Measurements from ENCODE around the gene CDC14B.

CDC14B gene

DNA sequence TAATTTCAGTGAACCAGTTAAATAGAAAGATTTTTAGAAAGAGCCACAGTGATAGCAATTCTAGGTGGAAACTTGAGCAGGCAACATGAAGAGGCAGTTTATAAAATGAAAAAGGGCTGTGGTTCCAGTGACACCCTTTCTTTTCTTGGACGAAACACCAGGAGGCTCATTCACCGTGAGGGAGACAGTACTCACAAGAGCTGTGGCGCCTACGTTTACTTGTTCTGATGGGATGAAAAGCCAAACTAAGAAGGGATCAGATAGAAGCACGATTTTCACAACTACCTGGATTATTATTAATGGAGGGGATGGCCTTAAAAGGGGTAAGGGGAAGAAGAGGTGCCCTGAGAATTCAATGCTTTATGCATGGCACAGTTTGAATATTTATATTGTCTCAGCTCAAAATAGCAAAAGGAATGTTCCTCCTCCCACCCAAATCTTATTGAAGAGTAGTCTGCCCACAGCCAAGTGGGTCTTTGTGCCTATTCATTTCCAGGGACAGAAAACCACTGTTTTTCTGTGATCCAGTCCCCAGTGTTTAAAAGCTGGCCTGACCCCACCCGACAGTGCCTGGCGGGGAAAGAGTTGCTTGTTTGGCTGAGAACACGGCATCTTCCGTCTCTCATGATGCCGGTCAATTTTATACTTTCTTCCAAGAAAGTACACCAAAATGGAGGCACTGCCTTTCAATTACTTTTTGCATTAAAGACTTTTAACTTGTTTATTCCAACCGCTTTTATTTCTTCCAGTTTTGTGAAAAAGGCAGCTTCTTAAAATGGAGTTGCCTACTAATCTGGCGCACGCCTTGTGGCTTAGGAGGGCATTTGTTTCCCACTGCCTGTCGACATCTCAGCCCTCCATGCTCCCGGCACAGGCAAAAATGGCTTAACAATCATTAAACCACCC is 117.8 kb downstream of the CDC14B start:
- DNase-seq (ENCODE audit: low read depth) = no peak

DNA sequence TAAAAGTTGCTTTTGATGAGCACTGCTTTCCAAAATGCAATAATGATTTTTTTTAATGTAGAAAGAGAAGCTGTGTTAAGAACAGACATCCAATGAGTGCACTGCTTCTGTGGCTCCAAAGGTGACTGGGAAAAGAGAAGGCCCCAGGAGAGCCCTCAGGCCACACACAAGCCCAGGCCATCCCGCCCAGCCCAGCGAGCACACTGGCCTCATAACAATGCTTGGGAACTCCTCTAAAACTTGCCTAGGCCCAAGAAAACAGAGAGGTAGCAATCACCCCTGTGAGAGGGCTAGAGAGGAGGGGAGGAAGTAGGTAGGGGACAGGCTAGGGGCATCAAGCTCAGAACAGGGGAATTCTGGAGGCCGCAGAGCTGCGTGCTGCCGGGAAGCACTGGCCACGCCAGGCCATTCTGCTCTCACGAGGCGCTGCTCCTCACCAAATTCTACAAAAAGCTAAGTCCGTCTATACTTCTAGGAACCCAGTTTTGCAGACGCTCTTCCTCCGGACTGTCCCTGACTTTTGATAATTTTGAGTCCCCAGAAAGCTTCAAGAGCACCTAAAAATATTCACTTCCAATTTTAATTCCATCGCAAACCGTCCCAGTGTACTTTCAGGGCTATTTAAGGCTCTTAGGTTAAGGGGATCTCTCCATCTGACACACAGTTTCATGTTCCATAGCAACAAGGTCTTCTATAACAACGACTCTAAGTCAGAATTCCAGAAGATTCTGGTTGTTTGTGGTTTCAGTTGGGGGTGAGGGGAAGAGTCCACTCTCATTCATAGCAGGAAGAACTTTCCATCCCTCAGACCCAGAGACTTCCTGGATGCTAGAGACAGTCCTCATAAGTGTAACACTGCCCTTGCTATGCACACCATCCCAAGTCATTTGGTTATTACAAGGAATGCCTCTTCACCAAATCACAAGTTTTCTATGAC is 118.7 kb downstream of the CDC14B start:
- DNase-seq (ENCODE audit: low read depth) = no peak

GRCh38 chr9:96499257-96499656 is 120.4 kb downstream of the CDC14B start:
- DNase-seq (ENCODE audit: low read depth) = no peak

DNA sequence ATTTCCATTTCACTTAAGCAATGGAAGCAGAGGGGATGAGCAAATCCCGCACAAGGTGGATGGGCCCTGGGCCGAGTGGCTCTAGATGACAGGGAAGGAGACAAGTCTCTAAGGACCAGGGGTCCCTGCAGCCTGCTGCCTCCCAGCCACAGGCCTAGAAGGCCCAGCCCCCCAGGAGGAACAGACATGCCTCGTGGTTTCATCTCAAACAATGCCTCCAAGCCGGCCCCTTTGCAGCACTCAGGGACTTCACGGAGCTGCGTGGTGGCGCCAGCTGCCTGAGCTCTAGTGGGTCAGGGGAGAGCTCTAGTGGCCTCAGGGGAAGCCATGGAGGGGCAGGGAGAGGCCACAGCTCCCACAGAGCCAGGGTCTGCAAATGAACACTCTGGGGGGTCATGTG is 120.8 kb downstream of the CDC14B start:
- DNase-seq (ENCODE audit: low read depth) = no peak

GRCh38 chr9:96497117-96497399 is 122.6 kb downstream of the CDC14B start:
- no peak for DNase-seq (ENCODE audit: low read depth)

- no peak for DNase-seq (ENCODE audit: low read depth)
Measured at GRCh38 chr9:96496368-96497116, 123.1 kb downstream of the CDC14B start.

GRCh38 chr9:96495341-96495740 is 124.3 kb downstream of the CDC14B start:
- DNase-seq (ENCODE audit: low read depth) = no peak

DNA sequence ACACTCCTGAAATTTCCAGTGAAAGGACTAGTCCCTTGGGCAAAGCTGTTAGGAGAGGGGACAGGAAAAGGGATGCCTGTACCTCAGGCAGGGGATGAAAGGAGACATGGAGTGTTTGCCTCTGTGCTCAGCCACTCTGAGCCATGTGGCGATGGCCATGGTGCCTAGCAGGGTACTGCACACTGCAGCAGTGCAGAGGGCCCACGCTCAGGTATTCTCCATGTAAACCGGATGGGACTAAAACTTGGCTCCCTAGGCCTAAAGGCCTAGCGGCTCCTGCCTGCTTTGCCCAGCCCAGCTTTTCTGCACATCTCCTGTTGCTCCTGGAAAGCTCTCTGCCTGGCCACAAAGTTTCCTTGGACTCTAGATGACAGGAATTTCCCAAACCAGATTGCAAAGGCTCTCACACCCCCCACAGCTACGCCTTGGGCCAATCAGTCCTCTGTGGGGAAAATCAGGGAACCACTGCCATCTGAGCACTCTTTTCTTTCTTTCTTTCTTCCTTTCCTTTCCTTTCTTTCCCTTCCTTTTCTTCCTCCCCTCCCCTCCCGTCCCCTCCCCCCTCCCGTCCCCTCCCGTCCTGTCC is 125.3 kb downstream of the CDC14B start:
- DNase-seq (ENCODE audit: low read depth) = no peak

DNA sequence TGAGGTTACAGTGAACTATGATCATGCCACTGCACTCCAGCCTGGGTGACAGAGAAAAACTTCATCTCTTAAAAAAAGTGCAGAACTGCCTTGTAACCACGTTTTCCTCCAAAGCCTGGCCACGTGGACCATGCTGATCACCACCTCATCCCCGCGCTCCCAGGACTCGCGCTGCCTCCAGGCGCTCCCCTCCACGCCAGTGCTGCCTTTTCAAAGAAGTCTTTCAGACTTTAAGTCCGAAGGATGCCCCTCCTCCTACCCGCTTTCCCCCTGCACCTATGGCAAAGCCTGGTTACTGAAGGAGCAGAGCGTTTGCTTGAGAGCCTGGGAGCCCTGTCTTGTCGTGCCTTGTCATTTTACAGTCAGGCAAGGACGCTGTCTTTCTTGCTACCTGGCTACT is 125.9 kb downstream of the CDC14B start:
- no peak for DNase-seq (ENCODE audit: low read depth)

DNA sequence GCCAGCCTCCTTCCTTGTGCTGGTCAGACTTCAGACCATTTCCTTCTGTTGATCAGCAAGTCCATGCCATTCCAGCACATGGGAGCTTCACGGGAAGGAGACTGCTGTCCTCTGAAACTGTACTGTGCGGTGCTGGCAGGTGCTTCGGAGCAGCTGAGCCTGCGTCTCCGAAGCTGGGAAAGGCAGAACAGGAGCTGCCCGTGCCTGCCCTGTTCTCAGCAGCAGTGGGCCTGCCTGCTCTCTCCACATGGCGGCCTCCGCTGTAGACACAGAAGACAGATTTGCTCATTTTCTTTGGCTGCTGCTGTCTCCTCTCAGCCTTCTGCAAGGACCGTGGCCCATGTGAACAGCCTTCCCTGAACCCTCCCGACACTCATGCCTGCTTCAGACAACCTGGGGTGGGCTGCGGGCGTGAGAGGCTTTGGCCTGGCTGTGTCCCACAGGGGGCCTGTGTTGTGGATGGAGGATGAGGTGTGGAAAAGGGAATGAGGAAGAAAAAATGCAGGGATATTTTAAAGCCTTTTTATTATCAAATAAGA is 126.6 kb downstream of the CDC14B start:
- no peak for DNase-seq (ENCODE audit: low read depth)

DNA sequence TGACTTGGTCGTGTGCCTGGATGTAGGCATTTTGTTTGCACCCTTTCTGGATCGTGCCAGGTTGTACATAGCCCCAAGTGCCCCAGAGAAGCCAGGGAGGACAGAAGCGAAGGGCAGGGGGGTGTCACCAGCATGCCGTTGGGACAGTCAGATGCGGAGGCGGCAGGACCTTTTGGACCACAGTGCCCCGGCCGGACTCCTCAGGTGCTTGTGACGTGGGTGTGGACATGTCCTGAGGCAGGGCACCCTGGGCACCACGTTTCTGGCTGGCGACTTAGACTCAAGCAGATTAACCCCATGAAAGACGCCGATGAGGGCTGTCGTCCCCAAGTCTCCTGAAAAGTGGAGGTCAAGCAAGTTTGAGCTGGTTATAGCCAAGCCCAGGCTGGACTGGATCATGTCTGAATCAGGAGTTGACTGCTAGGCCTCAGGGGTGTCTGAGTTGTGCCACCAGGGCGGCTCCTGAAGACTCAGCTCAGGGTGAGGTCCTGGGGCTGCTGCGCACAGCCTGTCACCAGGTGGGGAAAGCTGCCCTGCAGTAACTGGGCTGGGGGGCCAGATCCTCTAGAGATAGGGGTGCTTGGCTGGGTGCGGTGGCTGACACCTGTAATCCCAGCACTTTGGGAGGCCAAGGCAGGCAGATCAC is 127.6 kb downstream of the CDC14B start:
- DNase-seq (ENCODE audit: low read depth) = no peak

- no peak for DNase-seq (ENCODE audit: low read depth)
Measured at GRCh38 chr9:96491079-96491879, 128.4 kb downstream of the CDC14B start.

- DNase-seq (ENCODE audit: low read depth) = no peak
Measured at GRCh38 chr9:96490534-96491078, 129.0 kb downstream of the CDC14B start.

GRCh38 chr9:96489482-96489979 is 130.1 kb downstream of the CDC14B start:
- DNase-seq (ENCODE audit: low read depth) = no peak

DNA sequence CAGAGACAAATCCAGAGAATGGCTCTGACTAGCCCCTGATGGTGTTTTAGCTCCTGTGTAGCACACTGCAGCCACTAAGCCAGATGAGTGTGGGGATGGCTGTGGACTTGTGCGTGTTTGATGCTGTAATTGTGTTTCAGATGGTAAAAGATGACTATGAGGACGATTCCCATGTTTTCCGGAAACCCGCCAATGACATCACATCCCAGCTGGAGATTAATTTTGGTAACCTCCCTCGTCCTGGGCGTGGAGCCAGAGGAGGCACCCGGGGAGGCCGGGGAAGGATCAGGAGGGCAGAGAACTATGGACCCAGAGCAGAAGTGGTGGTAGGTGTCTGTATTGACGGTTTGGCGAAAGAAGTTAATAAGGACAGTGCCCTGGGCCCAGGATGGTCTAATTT is 131.7 kb downstream of the CDC14B start:
- DNase-seq (ENCODE audit: low read depth) = no peak

GRCh38 chr9:96487029-96487396 is 132.6 kb downstream of the CDC14B start:
- DNase-seq (ENCODE audit: low read depth) = no peak

DNA sequence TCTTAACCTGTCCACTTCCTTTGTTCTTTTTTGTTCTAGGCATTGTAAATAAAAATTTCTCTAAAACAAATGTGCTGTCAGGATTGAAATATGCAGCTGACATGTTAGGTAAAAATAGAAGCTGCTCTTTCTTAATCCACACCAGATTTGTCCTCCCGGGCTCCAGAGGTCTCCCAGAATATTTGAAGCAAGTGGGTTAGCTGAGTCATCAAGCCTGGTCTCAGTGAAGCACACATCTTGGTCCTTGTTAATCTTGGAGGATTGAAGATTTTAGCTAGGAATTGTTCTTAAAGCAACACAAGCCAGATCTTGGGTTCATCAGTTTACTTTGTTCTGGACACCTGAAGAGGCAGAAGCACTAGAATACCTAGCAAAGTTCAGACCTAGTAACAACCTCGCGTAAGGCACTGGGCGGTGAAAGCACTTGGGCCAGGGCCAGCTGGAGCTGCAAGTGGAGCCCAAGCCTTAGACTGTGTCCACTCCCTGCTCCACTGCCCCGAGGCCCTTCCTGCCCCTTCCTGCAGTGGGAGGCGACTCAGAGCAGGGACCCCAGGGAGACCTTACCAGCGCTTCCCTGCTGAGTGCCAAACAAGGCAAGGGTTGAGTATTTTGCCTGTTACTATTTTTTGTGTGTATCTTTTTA is 133.1 kb downstream of the CDC14B start:
- DNase-seq (ENCODE audit: low read depth) = no peak

DNA sequence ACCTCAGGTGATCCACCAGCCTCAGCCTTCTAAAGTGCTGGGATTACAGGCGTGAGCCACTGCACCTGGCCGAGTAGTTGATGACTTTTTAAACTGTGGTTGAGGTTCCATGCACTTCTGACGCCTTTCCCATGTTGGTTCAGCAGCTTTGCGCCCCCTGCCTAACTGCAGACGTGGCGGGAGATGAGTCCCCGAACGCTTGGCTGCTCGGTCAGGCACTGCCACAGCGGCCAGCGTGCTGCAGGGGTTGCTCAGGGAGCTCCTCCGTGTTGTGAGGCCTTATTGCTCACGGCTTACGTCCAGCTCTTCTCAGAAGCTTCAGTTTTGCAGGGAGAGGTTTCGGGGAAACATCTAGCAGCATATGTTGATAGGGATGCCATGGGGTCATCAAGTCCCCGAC is 134.4 kb downstream of the CDC14B start:
- DNase-seq (ENCODE audit: low read depth) = no peak

DNA sequence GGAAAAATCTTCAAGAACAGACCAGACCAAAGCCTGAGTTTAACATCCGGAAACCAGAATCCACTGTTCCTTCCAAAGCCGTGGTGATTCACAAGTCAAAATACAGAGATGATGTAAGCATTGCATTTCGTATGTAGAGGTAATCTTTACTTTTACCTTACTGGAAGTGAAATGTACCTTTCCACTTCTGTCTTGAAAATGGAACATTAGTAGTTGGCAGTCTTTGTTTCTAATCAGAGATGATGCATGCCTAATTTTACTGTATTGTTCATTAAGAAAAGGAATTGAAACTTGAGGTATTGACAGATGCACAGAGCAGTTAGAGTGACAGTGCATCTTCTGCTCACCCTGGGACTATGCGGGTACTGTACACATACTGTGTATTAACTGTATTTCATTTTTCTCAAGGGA is 135.1 kb downstream of the CDC14B start:
- DNase-seq (ENCODE audit: low read depth) = no peak
